ENCODE measurements around the gene CARS2.
"Not testable (repeated sequence)": the region's sequence is repeated elsewhere in the genome, so short reads cannot be mapped to it uniquely, and the experiment has no call there.

CARS2 gene

DNA sequence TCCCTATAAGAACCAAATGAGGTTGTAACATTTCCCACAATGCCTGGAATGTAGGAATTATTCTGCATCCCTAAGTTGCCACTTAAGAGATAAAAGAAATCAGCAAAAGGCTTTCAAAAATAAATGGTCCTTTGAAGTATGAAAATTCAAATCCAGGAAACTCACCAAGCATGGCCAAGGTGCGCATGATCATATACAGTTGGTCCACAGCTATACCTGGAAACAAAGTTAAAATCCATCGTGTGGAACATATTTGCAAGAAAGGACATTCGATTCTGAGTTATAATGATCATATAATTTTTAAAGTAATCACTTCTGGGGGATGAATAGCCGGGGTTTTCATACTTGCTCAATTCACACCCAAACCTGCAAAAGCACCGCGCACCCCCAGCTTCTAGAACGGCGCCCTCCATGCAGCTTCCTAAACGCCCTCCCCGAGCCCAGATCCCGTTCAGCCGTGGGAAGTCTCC is 525 bp downstream of the CARS2 start:
- no peak for DNase-seq (ENCODE audit: low read depth)
- peak overlapping the region; percentile 70 for H3K4me3 ChIP-seq (ENCODE audit: low read length)
- TF ChIP-seq, protein P1, sequence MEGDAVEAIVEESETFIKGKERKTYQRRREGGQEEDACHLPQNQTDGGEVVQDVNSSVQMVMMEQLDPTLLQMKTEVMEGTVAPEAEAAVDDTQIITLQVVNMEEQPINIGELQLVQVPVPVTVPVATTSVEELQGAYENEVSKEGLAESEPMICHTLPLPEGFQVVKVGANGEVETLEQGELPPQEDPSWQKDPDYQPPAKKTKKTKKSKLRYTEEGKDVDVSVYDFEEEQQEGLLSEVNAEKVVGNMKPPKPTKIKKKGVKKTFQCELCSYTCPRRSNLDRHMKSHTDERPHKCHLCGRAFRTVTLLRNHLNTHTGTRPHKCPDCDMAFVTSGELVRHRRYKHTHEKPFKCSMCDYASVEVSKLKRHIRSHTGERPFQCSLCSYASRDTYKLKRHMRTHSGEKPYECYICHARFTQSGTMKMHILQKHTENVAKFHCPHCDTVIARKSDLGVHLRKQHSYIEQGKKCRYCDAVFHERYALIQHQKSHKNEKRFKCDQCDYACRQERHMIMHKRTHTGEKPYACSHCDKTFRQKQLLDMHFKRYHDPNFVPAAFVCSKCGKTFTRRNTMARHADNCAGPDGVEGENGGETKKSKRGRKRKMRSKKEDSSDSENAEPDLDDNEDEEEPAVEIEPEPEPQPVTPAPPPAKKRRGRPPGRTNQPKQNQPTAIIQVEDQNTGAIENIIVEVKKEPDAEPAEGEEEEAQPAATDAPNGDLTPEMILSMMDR (IDR thresholded peaks at IDR 0.05; ENCODE audit: insufficient read depth, low read depth, low read length, missing control alignments): no peak

DNA sequence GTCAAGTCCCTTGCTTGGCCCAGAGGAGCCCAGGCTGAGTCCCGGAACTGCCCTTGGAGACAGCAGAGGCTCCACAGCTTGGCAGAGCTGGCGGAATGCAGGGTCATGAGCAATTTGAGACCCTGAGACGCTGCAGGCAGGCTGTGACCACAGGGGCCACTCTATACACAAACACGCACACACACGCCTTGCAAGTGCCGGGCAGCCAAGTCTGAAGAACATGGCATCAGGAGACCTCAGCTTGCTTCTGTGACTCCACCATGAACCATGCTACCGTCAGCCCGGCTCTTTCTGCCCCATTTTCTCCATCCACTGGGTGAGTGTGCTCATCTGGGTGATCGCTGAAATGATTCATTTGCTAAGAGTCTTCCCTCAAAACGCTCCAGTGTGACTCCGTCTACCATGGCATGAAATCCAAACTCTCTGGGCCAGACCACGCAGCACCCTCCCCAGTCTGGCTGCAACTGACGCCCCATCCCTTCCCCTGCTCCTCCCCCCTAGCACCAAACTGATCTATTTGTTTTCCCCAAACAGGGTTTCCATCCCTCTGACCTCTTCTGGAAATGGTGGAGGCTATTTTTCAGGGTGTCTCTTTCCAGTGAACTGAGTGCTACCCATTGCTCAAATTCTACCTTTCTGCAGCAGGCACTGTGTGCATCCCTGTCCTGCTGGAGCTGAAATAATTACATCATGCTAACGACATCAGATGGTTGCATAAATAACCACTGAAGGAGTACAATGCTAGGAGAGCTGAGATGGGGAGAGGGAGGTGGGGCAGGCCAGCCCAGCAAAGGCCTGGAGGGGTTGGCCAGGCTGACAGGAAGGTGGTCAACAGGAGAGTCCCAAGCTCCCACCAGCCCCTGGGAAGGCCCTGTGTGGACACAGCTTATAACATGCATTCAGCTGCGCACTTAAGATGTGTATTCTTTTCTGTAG is 3.1 kb downstream of the CARS2 start:
- no peak overlapping the region for H3K4me3 ChIP-seq (ENCODE audit: low read length)
- TF ChIP-seq, protein P1 (IDR thresholded peaks at IDR 0.05; ENCODE audit: insufficient read depth, low read depth, low read length, missing control alignments): no peak

DNA sequence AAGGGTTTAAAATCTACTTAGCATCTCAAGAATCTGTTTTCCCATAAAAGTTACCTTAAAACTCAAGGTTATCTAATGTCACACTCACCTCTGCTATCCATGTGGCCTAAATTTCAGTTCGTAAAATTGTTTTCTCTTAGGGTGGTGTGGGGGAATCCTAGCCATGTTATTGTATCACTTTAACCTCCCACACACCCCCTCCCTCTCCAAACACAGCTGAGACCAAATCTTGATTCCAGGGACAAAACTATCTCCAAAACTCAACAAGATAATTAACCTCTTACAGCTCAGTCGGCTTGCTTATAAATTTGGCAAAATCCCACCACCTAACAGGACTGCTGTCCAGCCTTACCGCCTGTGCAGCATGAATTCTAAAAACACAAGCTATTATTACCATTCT is 3.8 kb downstream of the CARS2 start:
- no peak overlapping the region for H3K4me3 ChIP-seq (ENCODE audit: low read length)
- TF ChIP-seq, protein P1 (IDR thresholded peaks at IDR 0.05; ENCODE audit: insufficient read depth, low read depth, low read length, missing control alignments): no peak
- no peak for DNase-seq (ENCODE audit: low read depth)

More for the DNA sequence above, 3.1 kb downstream of the CARS2 start:
- peak; percentile 23 for DNase-seq (ENCODE audit: low read depth)

DNA sequence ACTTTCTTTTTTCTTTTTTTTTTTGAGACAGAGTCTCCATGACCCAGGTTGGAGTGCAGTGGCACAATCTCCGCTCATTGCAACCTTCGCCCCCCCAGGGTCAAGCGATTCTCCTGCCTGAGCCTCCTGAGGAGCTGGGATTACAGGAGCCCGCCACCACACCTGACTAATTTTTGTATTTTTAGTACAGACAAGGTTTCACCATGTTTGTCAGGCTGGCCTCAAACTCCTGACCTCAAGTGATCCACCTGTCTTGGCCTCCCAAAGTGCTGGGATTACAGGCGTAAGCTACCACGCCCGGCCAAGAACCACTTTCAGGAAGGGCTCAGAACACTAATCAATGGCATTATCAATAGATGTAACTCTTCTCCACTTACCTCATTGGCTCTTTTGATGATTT is 4.9 kb downstream of the CARS2 start:
- DNase-seq (ENCODE audit: low read depth): not testable (repeated sequence)

DNA sequence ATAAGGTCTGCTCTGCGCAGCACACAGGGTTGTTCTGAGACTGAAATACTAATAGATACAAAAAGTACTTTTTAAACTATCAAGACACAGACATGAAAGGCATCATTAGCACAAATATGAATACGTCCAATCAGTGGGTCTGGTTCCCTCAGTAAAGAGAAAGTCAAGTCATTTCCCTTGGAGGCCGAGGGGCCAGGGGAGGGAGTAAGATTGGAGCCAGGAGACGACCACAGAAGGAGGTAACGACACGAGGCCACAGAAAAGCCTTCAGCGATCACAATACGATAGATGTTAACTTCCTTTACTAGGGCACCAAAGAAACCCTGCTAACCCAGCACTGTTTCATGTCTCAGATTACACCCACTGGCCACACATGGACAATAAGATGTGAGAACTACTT is 5.3 kb downstream of the CARS2 start:
- DNase-seq (ENCODE audit: low read depth): no peak
- H3K4me3 ChIP-seq (ENCODE audit: low read length): no peak overlapping the region
- TF ChIP-seq, protein P1 (IDR thresholded peaks at IDR 0.05; ENCODE audit: insufficient read depth, low read depth, low read length, missing control alignments): no peak

More for the DNA sequence above, 4.9 kb downstream of the CARS2 start:
- not testable (repeated sequence) for H3K4me3 ChIP-seq (ENCODE audit: low read length)

DNA sequence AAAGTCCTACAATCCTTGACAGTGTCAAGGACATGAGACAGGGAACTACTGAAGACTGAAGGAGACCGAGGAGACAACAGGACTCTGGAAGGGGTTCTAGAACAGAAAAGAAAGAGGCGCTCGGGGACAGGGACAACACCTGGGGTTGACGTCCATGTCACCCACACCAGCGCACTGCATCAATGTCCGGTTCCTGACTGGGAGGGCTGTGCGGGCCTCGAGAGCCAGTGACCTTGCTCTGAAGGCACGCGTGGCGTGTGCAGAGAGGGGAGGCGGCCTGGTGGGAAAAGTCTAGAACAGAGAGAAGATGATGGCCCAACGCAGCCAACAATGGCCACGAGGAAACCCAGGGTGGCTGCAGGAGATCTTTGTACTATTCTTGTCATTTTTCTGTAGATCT is 5.7 kb downstream of the CARS2 start:
- no peak overlapping the region for H3K4me3 ChIP-seq (ENCODE audit: low read length)
- DNase-seq (ENCODE audit: low read depth): no peak
- TF ChIP-seq, protein P1 (IDR thresholded peaks at IDR 0.05; ENCODE audit: insufficient read depth, low read depth, low read length, missing control alignments): no peak

DNA sequence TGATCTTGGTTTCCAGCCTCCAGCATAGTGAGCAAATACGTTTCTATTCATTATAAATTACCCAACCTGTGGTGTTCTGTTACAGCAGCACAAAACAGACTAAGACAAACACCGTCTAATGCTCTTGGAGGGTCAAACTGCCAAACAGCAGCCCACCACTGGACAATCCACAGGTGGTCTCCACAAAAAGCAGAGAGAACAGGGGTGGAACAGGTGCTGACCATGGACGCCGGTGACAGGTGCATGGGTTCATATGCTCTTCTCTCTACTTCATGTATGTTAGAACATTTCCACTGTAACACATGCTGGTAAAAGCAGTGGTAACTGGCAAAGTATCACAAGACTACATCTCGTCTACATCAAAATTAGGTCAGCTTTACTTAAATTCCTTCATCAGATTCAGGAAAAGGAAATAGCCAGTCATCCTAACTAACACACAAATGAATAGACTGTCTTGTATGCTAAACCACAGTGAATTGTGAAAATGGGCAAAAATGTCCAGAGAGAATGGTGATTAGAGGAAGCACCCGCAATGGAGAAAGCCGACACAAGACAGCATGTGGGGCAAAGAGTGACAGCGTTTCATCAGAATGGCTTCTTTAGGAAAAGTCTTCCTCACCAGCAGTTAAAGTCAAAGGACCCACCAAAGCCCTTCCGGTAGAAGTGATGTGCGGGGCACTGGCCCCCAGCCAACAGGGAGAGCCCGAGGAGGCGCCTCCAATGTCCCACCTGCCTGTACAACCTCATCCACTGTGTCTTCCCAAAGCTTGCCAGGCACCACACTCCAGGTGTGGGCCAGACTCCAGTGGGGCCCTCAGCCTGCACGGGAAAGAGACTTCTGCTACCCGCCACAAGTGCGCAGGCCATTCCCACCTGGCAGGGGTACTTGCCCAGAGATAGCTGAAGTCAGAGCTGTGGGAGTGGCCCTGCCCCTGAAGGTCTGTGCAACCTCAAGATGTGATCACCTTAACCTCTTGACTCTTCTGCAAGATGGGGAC is 6.5 kb downstream of the CARS2 start:
- DNase-seq (ENCODE audit: low read depth): no peak
- TF ChIP-seq, protein P1 (IDR thresholded peaks at IDR 0.05; ENCODE audit: insufficient read depth, low read depth, low read length, missing control alignments): no peak
- H3K4me3 ChIP-seq (ENCODE audit: low read length): no peak overlapping the region

All from epithelial cell of esophagus (primary cell).